ENCODE measurements around the gene ENTPD1.
"Not testable (repeated sequence)": the region's sequence is repeated elsewhere in the genome, so short reads cannot be mapped to it uniquely, and the experiment has no call there.

Gene ENTPD1, protein sequence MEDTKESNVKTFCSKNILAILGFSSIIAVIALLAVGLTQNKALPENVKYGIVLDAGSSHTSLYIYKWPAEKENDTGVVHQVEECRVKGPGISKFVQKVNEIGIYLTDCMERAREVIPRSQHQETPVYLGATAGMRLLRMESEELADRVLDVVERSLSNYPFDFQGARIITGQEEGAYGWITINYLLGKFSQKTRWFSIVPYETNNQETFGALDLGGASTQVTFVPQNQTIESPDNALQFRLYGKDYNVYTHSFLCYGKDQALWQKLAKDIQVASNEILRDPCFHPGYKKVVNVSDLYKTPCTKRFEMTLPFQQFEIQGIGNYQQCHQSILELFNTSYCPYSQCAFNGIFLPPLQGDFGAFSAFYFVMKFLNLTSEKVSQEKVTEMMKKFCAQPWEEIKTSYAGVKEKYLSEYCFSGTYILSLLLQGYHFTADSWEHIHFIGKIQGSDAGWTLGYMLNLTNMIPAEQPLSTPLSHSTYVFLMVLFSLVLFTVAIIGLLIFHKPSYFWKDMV

DNA sequence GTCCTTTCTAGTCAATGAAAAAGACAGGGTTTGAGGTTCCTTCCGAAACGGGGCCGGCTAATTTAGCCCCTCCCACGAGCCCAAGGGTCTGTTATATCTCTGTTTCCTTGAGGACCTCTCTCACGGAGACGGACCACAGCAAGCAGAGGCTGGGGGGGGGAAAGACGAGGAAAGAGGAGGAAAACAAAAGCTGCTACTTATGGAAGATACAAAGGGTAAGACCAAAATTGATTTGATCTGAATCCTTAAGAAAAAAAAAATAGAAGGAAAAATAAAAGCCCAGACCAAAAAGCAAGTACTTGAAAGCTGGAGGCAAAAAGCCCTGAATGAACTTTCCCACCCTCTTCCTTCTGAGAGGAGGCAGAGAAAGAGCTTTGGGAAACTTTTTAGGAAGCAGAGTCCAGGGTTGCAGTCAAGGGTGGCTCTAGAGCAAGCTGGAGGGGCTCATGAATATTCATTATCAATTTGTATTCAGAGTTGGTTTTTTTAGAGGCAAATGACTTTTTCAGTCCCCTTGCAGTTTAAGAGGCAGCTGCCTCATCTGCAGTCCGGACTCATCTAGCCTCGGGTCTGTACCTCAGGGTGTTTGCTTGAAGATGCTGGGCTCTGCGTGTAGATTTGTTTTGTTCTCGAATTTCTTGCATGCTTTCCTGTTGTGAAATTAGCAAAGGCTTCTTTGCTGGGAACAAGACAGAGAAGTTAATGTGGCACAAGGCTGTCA, at the start of gene ENTPD1:
ENTPD1 (plus strand) TSS at position 123 of the 721 bp plus-strand sequence; CDS start at position 200, 77 bp downstream.
- H3K4me3 Mint-ChIP-seq: peak within 1 kb of the TSS; percentile 40
- H3K4me1 Mint-ChIP-seq: peaks cover 8% of the 10 kb centered on the region
- DNase-seq (ENCODE audit: low spot score in 2 of 2): no peak
- ATAC-seq (replicated peaks; ENCODE audit: extremely low read depth, poor library complexity, severe bottlenecking): no peak
- H3K27me3 Mint-ChIP-seq: peaks cover 36% of the 10 kb centered on the region
- H3K9me3 Mint-ChIP-seq: no peaks in the 10 kb centered on the region
- H3K27ac Mint-ChIP-seq (ENCODE audit: low read depth): no peak within 1 kb of the TSS
- no peaks in the 10 kb centered on the region for H3K36me3 Mint-ChIP-seq (ENCODE audit: insufficient read depth)

DNA sequence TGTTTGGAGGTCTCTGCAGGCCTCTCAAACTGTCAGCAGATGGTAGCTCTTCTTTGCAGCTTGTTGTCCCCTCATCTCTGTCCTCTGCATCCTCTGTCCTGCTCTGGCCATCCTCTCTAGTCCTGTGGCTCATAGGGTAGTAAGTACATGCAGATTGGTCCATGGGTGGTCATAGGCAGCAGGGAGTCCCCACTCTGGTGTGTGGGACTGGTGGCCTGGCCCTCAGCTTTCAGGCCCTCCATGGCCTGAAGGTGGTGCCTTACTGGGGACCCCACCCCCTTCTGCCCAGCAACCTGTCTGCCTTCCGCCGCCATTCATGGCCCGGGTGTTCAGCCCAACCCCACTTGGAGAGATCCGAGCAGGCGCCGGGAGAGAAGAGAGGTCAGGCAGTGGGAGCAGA, 49.4 kb upstream of the ENTPD1 start:
- no peak for DNase-seq (ENCODE audit: low spot score in 2 of 2)
- Mint-ChIP-seq H3K9me3 (no peaks in the 10 kb centered on the region), H3K4me3 (no peak overlapping the region), H3K27ac (ENCODE audit: low read depth) (no peak overlapping the region), H3K4me1 (no peaks in the 10 kb centered on the region), H3K27me3 (no peaks in the 10 kb centered on the region), H3K36me3 (ENCODE audit: insufficient read depth) (no peaks in the 10 kb centered on the region)
- no peak for ATAC-seq (replicated peaks; ENCODE audit: extremely low read depth, poor library complexity, severe bottlenecking)

DNA sequence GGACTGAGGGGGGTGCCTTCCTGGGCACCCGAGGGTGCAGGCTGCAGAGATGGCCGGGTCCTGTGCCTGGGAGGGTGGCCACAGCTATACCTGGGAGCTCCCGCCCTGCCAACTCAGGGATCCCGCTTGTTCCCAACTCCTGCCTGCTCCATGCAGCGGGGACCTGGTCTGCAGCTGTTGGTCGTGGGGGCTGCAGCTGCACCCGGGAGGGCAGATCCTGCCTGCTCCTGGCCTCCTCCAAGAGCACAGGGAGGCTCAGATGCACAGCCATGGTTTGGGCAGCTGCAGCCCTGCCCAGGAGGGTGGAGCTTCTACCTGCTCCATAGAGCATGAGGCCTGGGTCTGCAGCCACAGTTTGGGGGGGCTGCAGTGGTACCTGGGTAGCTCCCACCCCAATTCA, 49.0 kb upstream of the ENTPD1 start:
- Mint-ChIP-seq H3K36me3 (ENCODE audit: insufficient read depth) (no peaks in the 10 kb centered on the region), H3K4me3 (no peak overlapping the region), H3K4me1 (no peaks in the 10 kb centered on the region), H3K9me3 (no peaks in the 10 kb centered on the region), H3K27ac (ENCODE audit: low read depth) (no peak overlapping the region), H3K27me3 (no peaks in the 10 kb centered on the region)
- ATAC-seq (replicated peaks; ENCODE audit: extremely low read depth, poor library complexity, severe bottlenecking) (no peak), DNase-seq (ENCODE audit: low spot score in 2 of 2) (no peak)

DNA sequence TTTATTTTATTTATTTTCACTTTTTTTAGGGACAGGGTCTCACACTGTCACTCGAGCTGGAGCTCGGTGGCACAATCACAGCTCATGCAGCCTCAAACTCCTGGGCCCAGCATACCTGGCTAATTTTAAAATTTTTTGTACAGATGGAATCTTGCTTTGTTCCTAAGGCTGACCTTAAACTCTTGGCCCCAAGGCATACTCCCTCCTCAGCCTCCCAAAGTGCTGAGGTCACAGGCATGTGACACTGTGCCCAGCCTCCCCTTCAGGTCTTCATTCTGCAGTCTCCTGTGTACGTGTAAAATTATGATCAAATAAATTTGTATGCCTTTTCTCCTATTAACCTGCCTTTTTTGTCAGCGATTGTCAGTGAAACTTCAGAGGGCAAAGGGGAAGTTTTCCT, 44.5 kb upstream of the ENTPD1 start:
- Mint-ChIP-seq H3K27ac (ENCODE audit: low read depth) (no peak overlapping the region), H3K4me3 (no peak overlapping the region), H3K36me3 (ENCODE audit: insufficient read depth) (no peaks in the 10 kb centered on the region), H3K9me3 (no peaks in the 10 kb centered on the region), H3K4me1 (no peaks in the 10 kb centered on the region), H3K27me3 (no peaks in the 10 kb centered on the region)
- ATAC-seq (replicated peaks; ENCODE audit: extremely low read depth, poor library complexity, severe bottlenecking): no peak
- no peak for DNase-seq (ENCODE audit: low spot score in 2 of 2)

DNA sequence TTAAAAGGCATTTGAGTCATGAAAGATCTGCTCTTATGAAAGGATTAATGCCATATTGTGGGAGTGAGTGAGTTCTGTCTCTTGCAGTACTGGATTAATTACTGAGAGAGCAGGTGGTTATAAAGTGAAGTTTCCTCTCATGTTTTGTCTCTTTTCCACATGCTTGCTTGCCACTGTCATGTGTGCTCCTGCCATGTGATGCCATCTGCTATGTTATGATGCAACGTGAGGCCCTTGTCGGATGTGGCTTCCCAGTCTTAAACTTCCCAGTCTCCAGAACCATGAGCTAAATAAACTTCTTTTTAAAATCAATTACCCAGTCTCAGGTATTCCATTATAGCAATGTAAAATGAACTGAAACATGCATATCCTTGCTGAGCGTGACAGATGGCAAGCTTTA, 39.5 kb upstream of the ENTPD1 start:
- Mint-ChIP-seq H3K27ac (ENCODE audit: low read depth) (no peak overlapping the region), H3K4me1 (no peaks in the 10 kb centered on the region), H3K27me3 (peaks cover 23% of the 10 kb centered on the region), H3K9me3 (no peaks in the 10 kb centered on the region), H3K4me3 (no peak overlapping the region), H3K36me3 (ENCODE audit: insufficient read depth) (no peaks in the 10 kb centered on the region)
- ATAC-seq (replicated peaks; ENCODE audit: extremely low read depth, poor library complexity, severe bottlenecking) (no peak), DNase-seq (ENCODE audit: low spot score in 2 of 2) (no peak)

DNA sequence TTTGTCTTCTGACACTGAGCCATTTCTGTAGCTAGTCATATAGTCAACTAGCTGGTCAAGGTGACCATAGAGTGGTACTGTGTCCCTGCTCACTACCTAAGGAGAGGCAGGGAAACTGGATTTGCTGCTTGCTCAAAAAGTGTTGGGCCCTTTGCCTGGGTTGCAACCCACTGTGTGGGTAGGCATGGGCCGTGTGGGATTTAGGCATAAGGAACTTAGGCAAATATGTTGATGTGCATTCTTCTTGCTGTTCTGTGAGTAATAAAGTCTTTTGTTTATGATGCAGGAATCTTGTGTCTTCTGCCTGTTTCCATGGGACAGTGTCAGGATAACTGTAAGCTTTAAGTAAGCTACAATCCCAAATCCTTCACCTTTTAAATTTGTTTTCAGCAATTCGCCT, 39.1 kb upstream of the ENTPD1 start:
- no peak for ATAC-seq (replicated peaks; ENCODE audit: extremely low read depth, poor library complexity, severe bottlenecking)

DNA sequence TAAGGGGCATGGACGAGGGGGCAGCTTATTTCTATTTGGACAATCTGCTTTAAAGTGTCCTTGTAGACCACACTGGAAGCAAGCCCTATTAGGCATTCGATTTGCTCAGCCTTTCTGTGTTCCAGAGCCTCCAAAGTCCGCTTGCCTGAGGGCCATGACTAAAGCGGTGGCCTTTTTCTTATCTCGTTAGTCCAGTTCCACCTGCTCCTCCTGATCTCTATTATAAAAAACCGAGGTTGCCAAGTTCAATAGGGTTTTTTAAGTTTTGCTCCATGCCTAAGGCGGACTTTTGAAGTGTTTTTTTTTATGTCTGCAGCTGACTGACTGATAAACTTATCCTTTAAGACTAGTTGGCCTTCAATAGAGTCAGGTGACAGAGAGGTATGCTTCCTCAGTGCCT, 35.2 kb upstream of the ENTPD1 start:
- H3K4me3 Mint-ChIP-seq; ATAC-seq (replicated peaks; ENCODE audit: extremely low read depth, poor library complexity, severe bottlenecking); H3K4me1 Mint-ChIP-seq; DNase-seq (ENCODE audit: low spot score in 2 of 2); H3K27ac Mint-ChIP-seq (ENCODE audit: low read depth); H3K9me3 Mint-ChIP-seq; H3K36me3 Mint-ChIP-seq (ENCODE audit: insufficient read depth): not testable (repeated sequence)
- H3K27me3 Mint-ChIP-seq: peaks cover 47% of the 10 kb centered on the region

More for the DNA sequence above, 39.1 kb upstream of the ENTPD1 start:
- no peak overlapping the region for H3K27ac Mint-ChIP-seq (ENCODE audit: low read depth)
- no peak for DNase-seq (ENCODE audit: low spot score in 2 of 2)
- H3K27me3 Mint-ChIP-seq: peaks cover 27% of the 10 kb centered on the region
- no peaks in the 10 kb centered on the region for H3K9me3 Mint-ChIP-seq
- H3K36me3 Mint-ChIP-seq (ENCODE audit: insufficient read depth): no peaks in the 10 kb centered on the region
- no peaks in the 10 kb centered on the region for H3K4me1 Mint-ChIP-seq
- no peak overlapping the region for H3K4me3 Mint-ChIP-seq

DNA sequence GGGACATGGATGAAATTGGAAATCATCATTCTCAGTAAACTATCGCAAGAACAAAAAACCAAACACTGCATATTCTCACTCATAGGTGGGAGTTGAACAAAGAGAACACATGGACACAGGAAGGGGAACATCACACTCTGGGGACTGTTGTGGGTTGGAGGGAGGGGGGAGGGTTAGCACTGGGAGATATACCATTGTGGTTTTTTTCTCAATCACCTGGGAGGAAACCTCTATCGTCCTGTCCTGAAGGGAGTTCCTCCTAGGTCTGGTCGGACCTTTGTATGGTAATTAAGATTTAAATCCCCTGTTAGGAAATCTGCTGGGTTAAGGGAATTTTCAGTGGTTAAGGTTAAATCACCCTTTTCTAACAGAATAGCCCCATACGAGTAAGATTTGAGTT, 33.5 kb upstream of the ENTPD1 start:
- H3K27me3 Mint-ChIP-seq: peaks cover 47% of the 10 kb centered on the region
- not testable (repeated sequence) for H3K27ac Mint-ChIP-seq (ENCODE audit: low read depth); H3K9me3 Mint-ChIP-seq; ATAC-seq (replicated peaks; ENCODE audit: extremely low read depth, poor library complexity, severe bottlenecking); H3K4me3 Mint-ChIP-seq; H3K36me3 Mint-ChIP-seq (ENCODE audit: insufficient read depth); H3K4me1 Mint-ChIP-seq; DNase-seq (ENCODE audit: low spot score in 2 of 2)

DNA sequence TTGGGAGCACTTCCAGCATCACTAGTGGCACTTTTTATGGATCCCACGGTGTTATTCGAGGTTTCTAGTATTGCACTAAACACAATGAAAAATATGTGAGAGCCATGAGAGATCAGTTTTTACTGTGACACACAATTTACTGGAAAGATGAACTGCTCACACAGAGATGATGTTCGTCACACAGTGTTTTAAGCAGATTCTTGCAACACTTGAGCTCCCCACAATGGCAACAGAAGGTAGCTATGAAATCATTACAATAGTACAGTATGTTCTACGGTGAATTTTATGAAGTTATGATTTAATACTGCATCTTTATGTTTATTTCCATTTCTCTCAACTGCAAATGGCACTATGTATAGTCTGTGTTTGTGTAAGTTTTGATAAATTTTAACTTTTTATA, 27.4 kb upstream of the ENTPD1 start:
- Mint-ChIP-seq H3K4me1 (no peaks in the 10 kb centered on the region), H3K4me3 (no peak overlapping the region), H3K27me3 (peaks cover 32% of the 10 kb centered on the region), H3K9me3 (peaks cover 12% of the 10 kb centered on the region), H3K36me3 (ENCODE audit: insufficient read depth) (no peaks in the 10 kb centered on the region), H3K27ac (ENCODE audit: low read depth) (no peak overlapping the region)
- ATAC-seq (replicated peaks; ENCODE audit: extremely low read depth, poor library complexity, severe bottlenecking) (no peak), DNase-seq (ENCODE audit: low spot score in 2 of 2) (no peak)

DNA sequence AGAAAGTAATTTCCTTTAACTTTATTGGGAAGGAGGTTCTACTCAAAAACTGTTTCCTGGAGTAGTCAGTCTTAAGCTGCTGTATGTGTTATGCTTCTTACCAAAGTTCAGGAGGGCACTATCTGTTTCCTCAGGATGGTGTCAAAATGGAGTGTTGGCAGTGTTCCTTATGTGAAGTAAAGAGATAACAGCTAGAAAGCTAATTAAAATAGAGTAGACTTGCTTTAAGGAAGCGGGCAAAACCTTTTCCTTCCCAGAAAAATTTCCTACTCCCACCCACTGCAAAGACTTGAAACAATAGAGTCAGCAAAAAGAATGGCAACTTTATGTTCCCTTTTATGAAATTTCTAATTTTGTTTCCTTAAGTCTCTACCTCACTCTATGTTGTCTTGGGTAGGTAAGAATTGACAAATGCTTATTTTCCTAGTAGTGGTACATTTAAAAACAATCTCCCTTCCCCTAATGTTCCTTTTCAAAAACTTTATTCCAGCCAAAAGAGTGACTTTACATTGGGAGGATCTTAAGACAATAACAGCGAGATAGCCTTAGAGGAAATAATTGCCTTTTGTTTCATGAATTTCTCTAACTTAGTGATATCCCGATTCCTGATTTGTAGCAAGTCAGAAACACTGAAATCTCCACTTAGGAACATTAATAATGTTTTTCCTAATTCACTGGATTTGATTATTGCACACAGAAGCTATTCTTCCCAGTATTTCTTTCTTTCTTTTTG, 26.5 kb upstream of the ENTPD1 start:
- ATAC-seq (replicated peaks; ENCODE audit: extremely low read depth, poor library complexity, severe bottlenecking): no peak
- no peak overlapping the region for H3K4me3 Mint-ChIP-seq
- peaks cover 19% of the 10 kb centered on the region for H3K9me3 Mint-ChIP-seq
- peaks cover 29% of the 10 kb centered on the region for H3K27me3 Mint-ChIP-seq
- H3K36me3 Mint-ChIP-seq (ENCODE audit: insufficient read depth): no peaks in the 10 kb centered on the region
- H3K27ac Mint-ChIP-seq (ENCODE audit: low read depth): no peak overlapping the region
- H3K4me1 Mint-ChIP-seq: no peaks in the 10 kb centered on the region
- no peak for DNase-seq (ENCODE audit: low spot score in 2 of 2)

DNA sequence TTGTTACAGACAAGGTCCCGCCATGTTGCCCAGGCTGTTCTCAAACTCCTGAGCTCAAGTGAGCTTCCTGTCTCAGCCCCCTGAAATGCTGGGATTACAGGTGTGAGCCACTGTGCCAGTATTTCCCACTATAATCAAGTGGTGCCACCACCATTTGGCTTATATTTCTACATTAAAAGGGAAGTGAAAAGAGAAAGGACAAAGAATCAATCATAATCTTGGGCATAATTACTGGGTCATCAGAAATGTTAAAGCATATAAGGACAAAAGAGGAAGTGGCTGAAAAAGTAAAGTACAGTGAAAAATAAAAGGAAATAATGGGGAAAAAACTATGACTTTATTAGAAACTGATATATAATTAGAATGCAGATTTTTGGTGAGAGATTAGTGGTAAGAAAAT, 25.7 kb upstream of the ENTPD1 start:
- no peak overlapping the region for H3K4me3 Mint-ChIP-seq
- peaks cover 29% of the 10 kb centered on the region for H3K27me3 Mint-ChIP-seq
- no peaks in the 10 kb centered on the region for H3K4me1 Mint-ChIP-seq
- H3K27ac Mint-ChIP-seq (ENCODE audit: low read depth): no peak overlapping the region
- peaks cover 19% of the 10 kb centered on the region for H3K9me3 Mint-ChIP-seq
- ATAC-seq (replicated peaks; ENCODE audit: extremely low read depth, poor library complexity, severe bottlenecking) (no peak), DNase-seq (ENCODE audit: low spot score in 2 of 2) (no peak)
- H3K36me3 Mint-ChIP-seq (ENCODE audit: insufficient read depth): no peaks in the 10 kb centered on the region

DNA sequence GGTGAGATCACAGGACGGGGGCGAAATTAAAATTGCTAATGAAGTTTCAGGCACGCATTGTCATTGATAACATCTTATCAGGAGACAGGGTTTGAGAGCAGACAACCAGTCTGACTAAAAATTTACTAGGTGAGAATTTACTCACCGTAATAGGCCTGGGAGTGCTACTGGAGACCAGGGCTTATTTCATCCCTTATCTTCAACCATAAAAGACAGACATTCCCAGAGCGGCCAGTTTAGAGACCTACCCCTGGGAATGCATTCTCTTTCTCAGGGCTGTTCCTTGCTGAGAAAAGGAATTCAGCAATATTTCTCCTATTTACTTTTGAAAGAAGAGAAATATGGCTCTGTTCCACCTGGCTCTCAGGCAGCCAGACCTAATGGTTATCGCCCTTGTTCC, 23.1 kb upstream of the ENTPD1 start:
- not testable (repeated sequence) for DNase-seq (ENCODE audit: low spot score in 2 of 2); ATAC-seq (replicated peaks; ENCODE audit: extremely low read depth, poor library complexity, severe bottlenecking); H3K4me1 Mint-ChIP-seq; H3K4me3 Mint-ChIP-seq; H3K27ac Mint-ChIP-seq (ENCODE audit: low read depth); H3K36me3 Mint-ChIP-seq (ENCODE audit: insufficient read depth)
- H3K27me3 Mint-ChIP-seq: peaks cover 47% of the 10 kb centered on the region
- H3K9me3 Mint-ChIP-seq: peaks cover 19% of the 10 kb centered on the region
